Osteoblast (primary cell): Measurements from ENCODE around the gene LAPTM5. TPM values are rescaled to one million over a fixed set of nuclear protein-coding genes. Genes with fewer than 3 reads are reported as not detected.

Experiments
- DNase-seq: peaks from one replicate; pipeline ENCODE4 v3.0.0; 2011; ENCODE audit warnings: low spot score, mixed read lengths; ENCODE audit not compliant: insufficient read length; ENCODE audit errors: missing footprints
- H2AFZ ChIP-seq: 2 replicates; pipeline ENCODE4 v1.6.0; 2011; ENCODE audit warnings: mild to moderate bottlenecking, low read length
- H3K27ac ChIP-seq: 2 replicates; pipeline ENCODE4 v1.5.1; 2011; ENCODE audit warnings: mild to moderate bottlenecking, low read depth, low read length, moderate library complexity
- H3K27me3 ChIP-seq: 2 replicates; pipeline ENCODE4 v1.6.0; 2012; ENCODE audit warnings: mild to moderate bottlenecking, control low read depth, inconsistent platforms, low read length, moderate library complexity; ENCODE audit not compliant: insufficient read depth
- H3K36me3 ChIP-seq: 2 replicates; pipeline ENCODE4 v1.5.1; 2011; ENCODE audit warnings: mild to moderate bottlenecking, low read length, control low read depth, moderate library complexity; ENCODE audit not compliant: insufficient read depth
- H3K4me1 ChIP-seq: 2 replicates; pipeline ENCODE4 v1.5.1; 2011; ENCODE audit warnings: mild to moderate bottlenecking, low read length, control low read depth, moderate library complexity; ENCODE audit not compliant: insufficient read depth
- H3K4me2 ChIP-seq: 2 replicates; pipeline ENCODE4 v1.6.0; 2011; ENCODE audit warnings: mild to moderate bottlenecking, low read length; ENCODE audit not compliant: insufficient read depth
- H3K4me3 ChIP-seq: fragments of 200-600 bp; sonication (generic); 3 replicates; pipeline ENCODE4 v1.5.1; 2012; ENCODE audit warnings: mild to moderate bottlenecking, low read length, inconsistent platforms; ENCODE audit not compliant: insufficient read depth
- H3K79me2 ChIP-seq: 2 replicates; pipeline ENCODE4 v1.6.0; 2012; ENCODE audit warnings: mild to moderate bottlenecking, low read length, control low read depth, inconsistent platforms; ENCODE audit not compliant: insufficient read depth
- H3K9me3 ChIP-seq: 2 replicates; pipeline ENCODE4 v1.5.1; 2011; ENCODE audit warnings: low read depth, low read length, control low read depth
- H4K20me1 ChIP-seq: 2 replicates; pipeline ENCODE4 v1.6.0; 2012; ENCODE audit warnings: mild to moderate bottlenecking, low read length, control low read depth; ENCODE audit not compliant: insufficient read depth
- CTCF ChIP-seq: IDR thresholded peaks from 2 replicates; pipeline ENCODE4 v1.5.1; 2011; ENCODE audit warnings: mild to moderate bottlenecking, low read depth, low read length, moderate library complexity; ENCODE audit errors: extremely low read depth
- total RNA-seq: library from RNA; depleted of rRNA; stranded (reverse); fragments of >200 nt; gene quantifications from 2 replicates; pipeline ENCODE4 v1.2.3, GENCODE V29; 2012

The LAPTM5 gene
- total RNA-seq, 1 donor = 0.72 TPM

GRCh38 chr1:30731109-30731805 lies 26.3 kb downstream of the LAPTM5 start:
- Histone ChIP-seq H2AFZ (no peak overlapping the region), H3K79me2 (no peaks in the 10 kb centered on the region), H3K4me2 (no peak overlapping the region), H3K36me3 (no peaks in the 10 kb centered on the region), H3K27ac (no peak overlapping the region), H3K4me3 (no peak overlapping the region), H3K4me1 (no peaks in the 10 kb centered on the region), H3K9me3 (no peaks in the 10 kb centered on the region), H3K27me3 (no peaks in the 10 kb centered on the region), H4K20me1 (no peaks in the 10 kb centered on the region)
- DNase-seq = no peak
- no peak for TF ChIP-seq CTCF

GRCh38 chr1:30730346-30731108 lies 27.0 kb downstream of the LAPTM5 start:
- no peaks in the 10 kb centered on the region for H3K9me3 ChIP-seq
- no peak overlapping the region for H2AFZ ChIP-seq
- no peaks in the 10 kb centered on the region for H3K79me2 ChIP-seq
- peak; percentile 55 for DNase-seq
- no peaks in the 10 kb centered on the region for H3K36me3 ChIP-seq
- no peaks in the 10 kb centered on the region for H3K27me3 ChIP-seq
- no peaks in the 10 kb centered on the region for H4K20me1 ChIP-seq
- H3K4me3 ChIP-seq = no peak overlapping the region
- no peak for TF ChIP-seq CTCF
- H3K4me1 ChIP-seq = no peaks in the 10 kb centered on the region
- no peak overlapping the region for H3K4me2 ChIP-seq
- no peak overlapping the region for H3K27ac ChIP-seq

- H3K4me3 ChIP-seq = no peak overlapping the region
- H3K27me3 ChIP-seq = no peaks in the 10 kb centered on the region
- H3K4me1 ChIP-seq = no peaks in the 10 kb centered on the region
- no peaks in the 10 kb centered on the region for H3K36me3 ChIP-seq
- H3K79me2 ChIP-seq = no peaks in the 10 kb centered on the region
- DNase-seq = peak; percentile 23
- no peaks in the 10 kb centered on the region for H4K20me1 ChIP-seq
- H3K4me2 ChIP-seq = no peak overlapping the region
- H2AFZ ChIP-seq = no peak overlapping the region
- no peak for TF ChIP-seq CTCF
- H3K27ac ChIP-seq = no peak overlapping the region
- H3K9me3 ChIP-seq = no peaks in the 10 kb centered on the region
Observed at GRCh38 chr1:30729901-30730300, 27.7 kb downstream of the LAPTM5 start.
